ENCODE measurements around the gene OCSTAMP.

Gene OCSTAMP

DNA sequence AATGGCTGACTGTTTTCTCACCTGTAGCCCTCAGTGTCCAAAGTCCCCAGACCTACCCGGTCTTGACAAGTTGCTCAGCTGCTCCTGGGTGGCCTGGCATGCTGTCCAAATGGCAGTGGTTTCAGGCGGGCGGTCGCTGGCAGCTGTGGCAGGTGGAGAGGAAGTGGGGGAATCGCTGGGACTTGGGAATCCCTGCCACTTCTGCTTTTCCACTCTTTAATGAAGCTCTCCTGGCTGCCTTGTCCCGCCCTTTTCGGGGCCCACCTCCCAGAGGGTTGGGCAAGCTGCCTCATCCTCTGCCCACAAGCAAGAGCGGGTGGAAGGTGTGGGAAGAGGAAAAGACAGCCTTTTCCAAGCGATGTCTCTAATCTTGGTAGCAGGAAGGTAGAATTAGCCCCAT lies at the start of gene OCSTAMP:
TSS of gene OCSTAMP (minus strand) at position 194 of the 400 bp plus-strand sequence. CDS start at position 100, 94 bp downstream.
- Histone ChIP-seq H4K20me1 (ENCODE audit: insufficient read depth, low read length) (no peaks in the 10 kb centered on the region), H3K27ac (ENCODE audit: low read depth, low read length, poor library complexity, severe bottlenecking) (no peak within 1 kb of the TSS), H3K36me3 (ENCODE audit: insufficient read depth, low read length) (no peaks in the 10 kb centered on the region), H3K4me1 (ENCODE audit: insufficient read depth, low read length, severe bottlenecking) (no peaks in the 10 kb centered on the region), H3K27me3 (ENCODE audit: insufficient read depth, low read length) (no peaks in the 10 kb centered on the region), H3K9me3 (ENCODE audit: low read length) (no peaks in the 10 kb centered on the region), H3K9me2 (ENCODE audit: low read depth, low read length) (no peaks in the 10 kb centered on the region), H2AFZ (ENCODE audit: low read length) (no peak within 1 kb of the TSS), H3K79me2 (ENCODE audit: insufficient read depth, low read length) (no peaks in the 10 kb centered on the region), H3K4me3 (ENCODE audit: low read depth, low read length, poor library complexity, severe bottlenecking) (no peak within 1 kb of the TSS), H3F3A (ENCODE audit: insufficient read depth, low read length) (no peaks in the 10 kb centered on the region), H3K4me2 (ENCODE audit: low read length) (no peak within 1 kb of the TSS), H3K9ac (ENCODE audit: low read length) (no peak within 1 kb of the TSS)
- TF ChIP-seq, protein P1, sequence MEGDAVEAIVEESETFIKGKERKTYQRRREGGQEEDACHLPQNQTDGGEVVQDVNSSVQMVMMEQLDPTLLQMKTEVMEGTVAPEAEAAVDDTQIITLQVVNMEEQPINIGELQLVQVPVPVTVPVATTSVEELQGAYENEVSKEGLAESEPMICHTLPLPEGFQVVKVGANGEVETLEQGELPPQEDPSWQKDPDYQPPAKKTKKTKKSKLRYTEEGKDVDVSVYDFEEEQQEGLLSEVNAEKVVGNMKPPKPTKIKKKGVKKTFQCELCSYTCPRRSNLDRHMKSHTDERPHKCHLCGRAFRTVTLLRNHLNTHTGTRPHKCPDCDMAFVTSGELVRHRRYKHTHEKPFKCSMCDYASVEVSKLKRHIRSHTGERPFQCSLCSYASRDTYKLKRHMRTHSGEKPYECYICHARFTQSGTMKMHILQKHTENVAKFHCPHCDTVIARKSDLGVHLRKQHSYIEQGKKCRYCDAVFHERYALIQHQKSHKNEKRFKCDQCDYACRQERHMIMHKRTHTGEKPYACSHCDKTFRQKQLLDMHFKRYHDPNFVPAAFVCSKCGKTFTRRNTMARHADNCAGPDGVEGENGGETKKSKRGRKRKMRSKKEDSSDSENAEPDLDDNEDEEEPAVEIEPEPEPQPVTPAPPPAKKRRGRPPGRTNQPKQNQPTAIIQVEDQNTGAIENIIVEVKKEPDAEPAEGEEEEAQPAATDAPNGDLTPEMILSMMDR (IDR thresholded peaks at IDR 0.05; ENCODE audit: low read length): no peak
- no peak for TF ChIP-seq EZH2 (IDR thresholded peaks at IDR 0.05; ENCODE audit: borderline replicate concordance, low read length)

DNA sequence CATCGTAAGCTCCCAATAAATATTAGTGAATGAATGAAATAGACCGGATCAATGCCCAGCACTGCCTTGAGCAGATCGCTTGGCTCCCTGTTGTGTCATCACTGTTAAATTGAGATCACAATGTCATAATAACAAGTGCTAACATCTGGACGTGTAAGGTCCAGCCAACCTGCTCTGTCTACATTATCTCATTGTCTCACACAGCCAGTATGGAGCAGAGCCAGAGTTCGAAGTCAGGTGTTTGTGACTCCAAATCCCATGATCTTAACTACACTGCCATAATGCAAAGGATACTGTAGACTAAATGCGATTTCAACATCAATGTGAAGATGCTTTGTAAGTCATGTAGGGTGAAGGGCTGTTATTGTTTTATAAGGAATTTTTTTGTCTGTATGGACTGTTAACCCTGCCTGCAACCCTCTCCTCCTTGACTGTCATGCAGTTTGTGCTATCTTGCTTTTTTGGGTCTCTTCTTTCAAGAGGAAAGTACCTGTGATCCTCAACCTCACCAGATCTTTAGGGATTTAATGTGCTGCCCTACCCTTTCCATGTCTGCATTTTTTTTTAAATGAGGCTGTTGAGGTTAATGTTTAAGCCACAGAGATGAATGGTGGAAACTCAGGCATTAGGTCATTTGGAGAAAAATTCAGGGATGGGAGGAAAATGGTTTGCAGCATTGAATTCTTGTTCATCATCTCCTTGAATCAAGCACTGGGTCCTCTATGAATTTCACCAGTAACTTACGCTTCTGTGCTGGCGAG lies 49.0 kb upstream of the OCSTAMP start:
- Histone ChIP-seq H3K9me2 (ENCODE audit: low read depth, low read length) (no peaks in the 10 kb centered on the region), H3K4me2 (ENCODE audit: low read length) (no peak overlapping the region), H3K79me2 (ENCODE audit: insufficient read depth, low read length) (no peaks in the 10 kb centered on the region), H4K20me1 (ENCODE audit: insufficient read depth, low read length) (no peaks in the 10 kb centered on the region), H3K4me1 (ENCODE audit: insufficient read depth, low read length, severe bottlenecking) (no peaks in the 10 kb centered on the region), H3K27ac (ENCODE audit: low read depth, low read length, poor library complexity, severe bottlenecking) (no peak overlapping the region), H3K36me3 (ENCODE audit: insufficient read depth, low read length) (no peaks in the 10 kb centered on the region), H3K9ac (ENCODE audit: low read length) (no peak overlapping the region), H3F3A (ENCODE audit: insufficient read depth, low read length) (no peaks in the 10 kb centered on the region), H3K4me3 (ENCODE audit: low read depth, low read length, poor library complexity, severe bottlenecking) (no peak overlapping the region), H3K9me3 (ENCODE audit: low read length) (no peaks in the 10 kb centered on the region), H2AFZ (ENCODE audit: low read length) (no peak overlapping the region), H3K27me3 (ENCODE audit: insufficient read depth, low read length) (no peaks in the 10 kb centered on the region)
- TF ChIP-seq, protein P1 (IDR thresholded peaks at IDR 0.05; ENCODE audit: low read length): no peak
- TF ChIP-seq EZH2 (IDR thresholded peaks at IDR 0.05; ENCODE audit: borderline replicate concordance, low read length): no peak

GRCh38 chr20:46595933-46596332 lies 45.5 kb upstream of the OCSTAMP start:
- Histone ChIP-seq H3K36me3 (ENCODE audit: insufficient read depth, low read length) (no peaks in the 10 kb centered on the region), H3K9me2 (ENCODE audit: low read depth, low read length) (no peaks in the 10 kb centered on the region), H3K27ac (ENCODE audit: low read depth, low read length, poor library complexity, severe bottlenecking) (no peak overlapping the region), H3K4me3 (ENCODE audit: low read depth, low read length, poor library complexity, severe bottlenecking) (no peak overlapping the region), H3K9ac (ENCODE audit: low read length) (no peak overlapping the region), H3K79me2 (ENCODE audit: insufficient read depth, low read length) (no peaks in the 10 kb centered on the region), H3K27me3 (ENCODE audit: insufficient read depth, low read length) (no peaks in the 10 kb centered on the region), H3K4me1 (ENCODE audit: insufficient read depth, low read length, severe bottlenecking) (no peaks in the 10 kb centered on the region), H4K20me1 (ENCODE audit: insufficient read depth, low read length) (no peaks in the 10 kb centered on the region), H3F3A (ENCODE audit: insufficient read depth, low read length) (no peaks in the 10 kb centered on the region), H3K4me2 (ENCODE audit: low read length) (no peak overlapping the region), H3K9me3 (ENCODE audit: low read length) (no peaks in the 10 kb centered on the region), H2AFZ (ENCODE audit: low read length) (no peak overlapping the region)
- TF ChIP-seq, protein P1 (IDR thresholded peaks at IDR 0.05; ENCODE audit: low read length): no peak
- no peak for TF ChIP-seq EZH2 (IDR thresholded peaks at IDR 0.05; ENCODE audit: borderline replicate concordance, low read length)
